Muscle layer of colon (tissue), 2 donors: ENCODE measurements around the gene KRTAP9-4.
"Not testable (repeated sequence)": the region's sequence is repeated elsewhere in the genome, so short reads cannot be mapped to it uniquely, and the experiment has no call there.

Source experiments
- H3K27ac ChIP-seq: one replicate; pipeline ENCODE4 v1.7.0; 2013; ENCODE audit warnings: low read depth, mild to moderate bottlenecking, low read length, moderate library complexity
- H3K27me3 ChIP-seq, 2 donors: one replicate each; pipeline ENCODE4 v1.7.0; 2013; ENCODE audit warnings: low read length in 2 of 2, mild to moderate bottlenecking in 2 of 2; ENCODE audit not compliant: insufficient read depth in 2 of 2, control insufficient read depth in 1 of 2
- H3K36me3 ChIP-seq: one replicate; pipeline ENCODE4 v1.7.0; 2013; ENCODE audit warnings: mild to moderate bottlenecking, low read length; ENCODE audit not compliant: insufficient read depth
- H3K4me1 ChIP-seq: one replicate; pipeline ENCODE4 v1.7.0; 2013; ENCODE audit warnings: mild to moderate bottlenecking, low read length; ENCODE audit not compliant: insufficient read depth
- H3K4me3 ChIP-seq, 2 donors: one replicate each; pipeline ENCODE4 v1.7.0; 2013; ENCODE audit warnings: low read length in 2 of 2, low read depth in 1 of 2, mild to moderate bottlenecking in 1 of 2, moderate library complexity in 1 of 2
- H3K9ac ChIP-seq: one replicate; pipeline ENCODE4 v1.7.0; 2013; ENCODE audit warnings: low read length
- H3K9me3 ChIP-seq: one replicate; pipeline ENCODE4 v1.7.0; 2013; ENCODE audit warnings: mild to moderate bottlenecking, low read length
- donor health status: abdominal sarcoma.
- donor health status: Adenocarcinoma of cecum.

Gene KRTAP9-4

DNA sequence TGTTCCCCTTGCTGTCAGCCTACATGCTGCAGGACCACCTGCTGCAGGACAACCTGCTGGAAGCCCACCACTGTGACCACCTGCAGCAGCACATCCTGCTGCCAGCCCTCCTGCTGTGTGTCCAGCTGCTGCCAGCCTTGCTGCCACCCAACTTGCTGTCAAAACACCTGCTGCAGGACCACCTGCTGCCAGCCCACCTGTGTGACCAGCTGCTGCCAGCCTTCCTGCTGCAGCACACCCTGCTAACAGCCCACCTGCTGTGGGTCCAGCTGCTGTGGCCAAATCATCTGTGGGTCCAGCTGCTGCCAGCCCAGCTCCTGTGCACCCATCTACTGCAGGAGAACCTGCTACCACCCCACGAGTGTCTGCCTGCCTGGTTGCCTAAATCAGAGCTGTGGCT, 21.8 kb downstream of the KRTAP9-4 start:
- not testable (repeated sequence) for H3K4me3 ChIP-seq, H3K27ac ChIP-seq, H3K36me3 ChIP-seq, H3K9ac ChIP-seq, H3K9me3 ChIP-seq, H3K4me1 ChIP-seq, H3K27me3 ChIP-seq

DNA sequence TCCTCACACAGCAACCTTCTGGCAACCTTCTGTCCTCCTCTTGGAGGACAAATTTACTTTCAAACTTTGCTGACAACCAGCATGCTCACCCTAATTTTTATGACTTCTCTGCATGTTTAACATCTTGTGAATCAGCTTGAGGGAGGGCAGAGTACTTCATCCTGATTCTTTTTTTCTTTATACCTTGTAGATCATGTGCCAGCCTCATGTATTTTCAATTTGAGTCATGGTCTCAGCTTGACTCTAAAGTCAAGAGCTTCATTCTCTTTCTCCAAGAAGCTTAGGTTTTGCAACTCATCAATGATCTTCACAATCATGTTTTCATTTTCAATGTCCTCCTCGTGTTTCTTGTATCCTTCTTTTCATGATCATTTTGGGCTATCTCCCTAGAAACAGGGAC, 22.4 kb downstream of the KRTAP9-4 start:
- Histone ChIP-seq H3K36me3 (no peaks in the 10 kb centered on the region), H3K4me3 (no peak overlapping the region), H3K9ac (no peak overlapping the region), H3K9me3 (no peaks in the 10 kb centered on the region), H3K27ac (no peak overlapping the region), H3K4me1 (no peaks in the 10 kb centered on the region), H3K27me3 (no peaks in the 10 kb centered on the region)

DNA sequence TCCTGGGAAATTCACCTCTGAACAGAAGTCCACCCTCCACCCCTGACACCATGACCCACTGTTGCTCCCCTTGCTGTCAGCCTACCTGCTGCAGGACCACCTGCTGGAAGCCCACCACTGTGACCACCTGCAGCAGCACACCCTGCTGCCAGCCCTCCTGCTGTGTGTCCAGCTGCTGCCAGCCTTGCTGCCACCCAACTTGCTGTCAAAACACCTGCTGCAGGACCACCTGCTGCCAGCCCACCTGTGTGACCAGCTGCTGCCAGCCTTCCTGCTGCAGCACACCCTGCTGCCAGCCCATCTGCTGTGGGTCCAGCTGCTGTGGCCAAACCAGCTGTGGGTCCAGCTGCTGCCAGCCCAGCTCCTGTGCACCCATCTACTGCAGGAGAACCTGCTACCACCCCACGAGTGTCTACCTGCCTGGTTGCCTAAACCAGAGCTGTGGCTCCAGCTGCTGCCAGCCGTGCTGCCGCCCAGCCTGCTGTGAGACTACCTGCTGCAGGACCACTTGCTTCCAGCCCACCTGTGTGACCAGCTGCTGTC, 26.2 kb downstream of the KRTAP9-4 start, which contains the start of gene KRTAP9-7:
Gene KRTAP9-7, plus strand, starts transcription at position 51 of the 543 bp plus-strand sequence. Its CDS starts 0 bp downstream, at position 51.
- not testable (repeated sequence) for H3K27ac ChIP-seq, H3K4me3 ChIP-seq, H3K4me1 ChIP-seq, H3K9me3 ChIP-seq, H3K36me3 ChIP-seq, H3K9ac ChIP-seq, H3K27me3 ChIP-seq

DNA sequence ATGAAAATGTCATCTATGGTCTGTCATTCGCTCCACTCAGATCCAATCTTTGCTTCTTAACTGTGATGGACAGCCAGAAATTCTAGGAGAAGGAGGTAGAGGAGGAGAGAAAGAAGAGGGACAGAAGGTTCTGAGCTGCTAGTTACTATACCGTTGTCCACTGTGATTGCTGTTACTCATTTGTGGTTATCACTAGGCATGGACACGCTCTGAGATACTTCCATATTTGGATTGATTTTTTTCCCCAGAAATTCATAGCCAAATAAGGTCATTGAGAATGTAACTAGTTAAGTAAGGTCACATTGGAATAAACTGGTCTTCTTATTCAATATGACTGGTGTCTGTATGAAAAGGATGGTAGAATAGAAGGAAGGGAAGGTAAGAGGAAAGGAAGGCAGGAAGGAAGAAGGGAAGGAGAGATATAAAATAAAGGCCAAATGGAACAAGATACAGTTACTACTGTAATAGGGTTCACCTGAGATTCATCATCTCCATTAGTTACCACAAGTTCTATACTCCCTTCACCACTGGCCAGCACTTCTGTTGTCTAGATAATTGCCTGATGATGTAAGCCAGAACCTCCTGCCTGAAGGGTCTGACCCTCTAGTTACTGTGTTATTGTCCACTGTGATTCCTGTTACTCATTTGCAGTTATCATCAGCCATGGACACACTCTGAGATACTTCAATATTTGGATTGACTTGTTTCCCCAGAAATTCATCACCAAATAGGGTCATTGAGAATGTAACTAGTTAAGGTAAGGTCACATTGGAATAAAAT, 28.9 kb downstream of the KRTAP9-4 start:
- Histone ChIP-seq H3K4me1 (no peaks in the 10 kb centered on the region), H3K27me3 (no peaks in the 10 kb centered on the region)

DNA sequence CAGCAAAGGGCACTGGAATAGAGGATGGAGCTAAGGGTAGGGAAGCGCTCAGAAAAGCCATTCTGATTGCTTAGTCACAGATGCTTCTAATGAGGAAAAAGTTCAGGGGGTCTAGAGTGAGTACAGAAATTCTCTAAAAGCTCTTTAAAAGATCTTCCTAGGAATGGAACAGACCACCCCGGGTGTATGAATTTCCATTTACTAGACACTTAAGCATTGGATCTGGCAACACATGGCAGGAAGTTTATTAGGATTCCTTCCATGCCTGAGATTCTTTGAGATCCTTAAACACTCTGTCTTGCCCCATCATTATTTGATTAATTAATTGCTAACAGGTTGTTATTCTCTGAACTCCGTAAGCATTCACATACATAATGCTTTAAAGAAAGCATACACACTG, 34.6 kb downstream of the KRTAP9-4 start:
- no peaks in the 10 kb centered on the region for H3K4me1 ChIP-seq
- H3K9me3 ChIP-seq: no peaks in the 10 kb centered on the region
- no peaks in the 10 kb centered on the region for H3K36me3 ChIP-seq
- H3K27ac ChIP-seq: no peak overlapping the region
- H3K27me3 ChIP-seq: no peaks in the 10 kb centered on the region
- no peak overlapping the region for H3K9ac ChIP-seq
- H3K4me3 ChIP-seq: no peak overlapping the region

More for the DNA sequence above, 28.9 kb downstream of the KRTAP9-4 start:
- Histone ChIP-seq H3K9ac (no peak overlapping the region), H3K4me3 (no peak overlapping the region), H3K27ac (no peak overlapping the region), H3K36me3 (no peaks in the 10 kb centered on the region), H3K9me3 (no peaks in the 10 kb centered on the region)

DNA sequence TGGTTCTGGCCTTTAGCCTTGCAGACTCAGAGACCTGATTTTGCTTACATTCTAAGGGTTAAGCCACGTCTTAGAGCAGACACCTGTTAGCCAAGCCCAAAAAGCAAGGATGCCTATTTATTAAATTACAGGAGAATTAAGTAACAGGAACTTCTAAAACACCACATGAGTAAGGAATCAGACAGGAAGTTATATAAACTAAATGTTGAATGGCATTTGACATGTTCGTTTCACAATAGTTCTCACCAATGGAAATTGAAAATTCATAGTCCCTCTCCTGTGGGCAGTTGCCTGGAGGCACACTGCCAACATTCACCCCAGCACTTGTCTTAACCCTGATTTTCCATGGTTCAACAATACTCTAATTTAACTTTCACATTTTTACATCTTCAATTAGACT, 35.1 kb downstream of the KRTAP9-4 start:
- Histone ChIP-seq H3K27ac (no peak overlapping the region), H3K36me3 (no peaks in the 10 kb centered on the region), H3K9ac (no peak overlapping the region), H3K4me1 (no peaks in the 10 kb centered on the region), H3K4me3 (no peak overlapping the region), H3K27me3 (no peaks in the 10 kb centered on the region), H3K9me3 (no peaks in the 10 kb centered on the region)

DNA sequence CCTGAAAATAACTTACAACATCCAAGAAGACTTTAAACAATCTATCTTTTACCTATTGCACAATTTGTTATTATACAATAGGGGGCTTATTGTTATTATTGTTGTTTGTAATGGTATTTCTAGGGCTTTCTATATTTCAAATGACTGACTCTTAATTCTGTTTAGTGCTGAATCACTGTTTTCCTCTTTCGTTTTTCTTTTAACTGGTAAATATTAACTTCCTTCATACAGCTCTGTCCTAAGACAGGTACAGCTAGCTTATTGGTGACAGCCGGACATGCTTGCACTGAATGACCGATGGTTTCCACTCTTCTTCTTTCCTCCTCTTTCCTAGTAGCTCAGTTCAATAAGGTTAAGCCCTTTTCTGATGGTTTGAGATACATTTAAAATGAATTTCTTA, 37.6 kb downstream of the KRTAP9-4 start:
- Histone ChIP-seq H3K9ac (no peak overlapping the region), H3K36me3 (no peaks in the 10 kb centered on the region), H3K4me3 (no peak overlapping the region), H3K4me1 (no peaks in the 10 kb centered on the region), H3K27ac (no peak overlapping the region), H3K9me3 (no peaks in the 10 kb centered on the region), H3K27me3 (no peaks in the 10 kb centered on the region)

DNA sequence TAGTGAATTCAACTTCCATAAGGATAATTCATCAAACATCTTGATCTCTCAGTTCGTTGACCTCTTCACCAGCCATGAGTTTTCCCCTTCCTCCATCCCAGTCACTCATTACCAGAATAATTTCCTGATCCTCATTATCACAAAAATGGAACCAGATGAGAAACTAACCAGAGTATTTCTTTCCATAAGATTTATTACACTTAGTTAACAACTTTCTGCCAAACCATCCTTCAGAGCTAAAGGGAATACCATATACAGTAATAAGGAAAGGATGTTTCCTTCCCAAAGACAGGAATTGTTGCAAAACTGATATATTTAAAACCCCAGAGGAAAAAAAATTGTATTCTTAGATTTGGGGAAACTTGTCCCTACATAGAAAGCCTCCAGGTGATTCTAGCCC, 44.5 kb downstream of the KRTAP9-4 start:
- H3K36me3 ChIP-seq: no peaks in the 10 kb centered on the region
- H3K9ac ChIP-seq: no peak overlapping the region
- H3K4me1 ChIP-seq: no peaks in the 10 kb centered on the region
- no peaks in the 10 kb centered on the region for H3K9me3 ChIP-seq
- H3K27ac ChIP-seq: no peak overlapping the region
- no peaks in the 10 kb centered on the region for H3K27me3 ChIP-seq
- no peak overlapping the region for H3K4me3 ChIP-seq

DNA sequence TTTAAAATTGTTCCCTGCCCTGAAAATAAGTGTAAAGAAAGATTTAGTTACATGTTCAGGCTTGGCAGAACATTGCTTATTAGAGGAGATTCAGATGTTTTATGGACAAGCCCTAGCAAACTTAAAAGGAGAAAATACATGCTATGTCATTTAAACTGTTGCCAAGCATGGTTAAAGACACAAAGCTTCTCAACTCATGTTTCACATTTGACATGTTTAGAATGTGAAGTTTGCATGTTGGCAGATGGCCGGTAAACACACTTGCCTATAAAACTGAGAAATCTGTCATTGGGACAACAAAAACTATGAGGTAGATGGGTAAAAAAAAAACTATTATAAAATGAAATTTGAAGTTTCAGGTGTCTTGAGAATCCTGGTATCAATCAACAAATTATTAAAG, 47.4 kb downstream of the KRTAP9-4 start:
- Histone ChIP-seq H3K27ac (no peak overlapping the region), H3K9me3 (no peaks in the 10 kb centered on the region)

DNA sequence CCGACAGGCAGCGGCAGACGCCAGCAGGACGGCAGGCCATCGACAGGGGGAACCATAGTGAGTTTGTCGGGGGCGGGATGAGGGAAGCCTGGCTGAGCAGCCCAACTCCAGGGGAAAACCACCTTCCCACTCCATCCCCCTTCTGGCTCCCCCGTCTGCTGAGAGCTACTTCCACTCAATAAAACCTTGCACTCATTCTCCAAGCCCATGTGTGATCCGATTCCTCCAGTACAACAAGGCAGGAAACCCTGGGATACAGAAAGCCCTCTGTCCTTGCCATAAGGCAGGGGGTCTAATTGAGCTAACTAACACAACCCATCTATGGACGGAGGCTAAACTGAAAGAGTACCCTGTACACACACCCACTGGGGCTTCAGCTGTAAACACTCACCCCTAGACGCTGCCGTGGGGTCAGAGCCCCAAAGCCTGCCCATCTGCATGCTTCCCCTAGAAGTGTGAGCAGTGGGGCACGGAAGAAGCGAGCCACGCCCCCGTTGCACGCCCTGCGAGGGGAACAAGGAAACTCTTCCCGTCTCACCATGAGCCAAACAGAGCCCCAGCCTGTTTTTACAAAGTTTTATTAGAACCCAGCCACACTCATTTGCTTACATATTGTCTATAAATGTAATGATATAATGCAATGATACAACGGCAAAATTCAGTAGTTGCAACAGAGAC, 49.1 kb downstream of the KRTAP9-4 start:
- no peaks in the 10 kb centered on the region for H3K27me3 ChIP-seq
- no peak overlapping the region for H3K27ac ChIP-seq
- H3K9ac ChIP-seq: no peak overlapping the region
- no peaks in the 10 kb centered on the region for H3K4me1 ChIP-seq
- no peaks in the 10 kb centered on the region for H3K36me3 ChIP-seq
- H3K4me3 ChIP-seq: no peak overlapping the region
- no peaks in the 10 kb centered on the region for H3K9me3 ChIP-seq

More for the DNA sequence above, 47.4 kb downstream of the KRTAP9-4 start:
- Histone ChIP-seq H3K36me3 (no peaks in the 10 kb centered on the region), H3K4me1 (no peaks in the 10 kb centered on the region), H3K4me3 (no peak overlapping the region), H3K27me3 (no peaks in the 10 kb centered on the region), H3K9ac (no peak overlapping the region)
